ENCODE measurements around the gene PIGC.
A peak's percentile ranks its signal among the peaks of the same experiment; 100 is the strongest.
"Not testable (repeated sequence)": the region's sequence is repeated elsewhere in the genome, so short reads cannot be mapped to it uniquely, and the experiment has no call there.

PIGC gene

DNA sequence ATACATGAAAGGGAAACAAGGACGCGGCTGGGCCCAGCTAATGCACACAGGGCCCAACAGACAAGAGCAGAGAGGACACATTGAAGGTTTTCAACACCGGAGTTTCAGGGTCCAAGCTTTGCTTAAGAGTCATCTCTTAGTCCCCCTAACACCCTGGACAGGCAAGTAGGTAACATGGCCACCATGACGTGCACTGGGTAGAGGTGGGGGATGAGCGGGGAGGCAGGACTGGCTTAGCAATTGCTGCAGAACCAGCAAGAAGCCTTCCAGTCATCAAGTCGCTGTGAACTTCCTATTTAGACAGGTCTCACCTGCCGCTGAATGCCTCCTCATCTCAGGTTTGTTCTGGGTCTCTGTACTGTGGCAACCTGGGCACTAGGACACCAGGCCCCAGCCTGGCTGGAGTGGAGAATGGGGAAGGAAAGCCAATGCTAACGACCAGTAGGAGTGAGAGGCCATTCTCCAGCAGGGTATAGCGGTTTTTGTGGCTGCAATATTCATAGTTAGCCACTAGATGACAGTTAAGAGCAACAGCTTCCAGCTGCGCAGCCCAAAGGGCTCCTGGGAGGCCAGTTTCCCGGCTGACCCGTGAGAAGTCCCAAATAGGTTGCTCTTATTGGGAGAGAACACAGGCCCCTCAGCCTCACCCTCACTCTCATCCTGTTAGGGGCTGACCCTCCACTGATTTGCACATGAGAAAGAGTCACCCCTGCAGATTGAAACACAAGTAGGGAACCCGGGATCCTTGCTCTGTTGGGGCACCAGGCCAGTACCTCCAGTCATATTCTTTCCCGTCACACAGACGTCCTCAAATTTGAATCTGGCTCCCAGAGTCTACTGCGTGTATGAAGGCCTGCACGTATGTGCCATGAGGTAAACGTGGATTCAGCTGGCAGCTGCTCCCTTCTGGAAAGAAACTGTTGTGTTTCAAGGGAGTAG lies 6.0 kb upstream of the PIGC start:
- Histone ChIP-seq H3K9ac (ENCODE audit: low read depth, low read length) (no peak overlapping the region), H3K9me3 (ENCODE audit: control insufficient read depth, insufficient read depth, low read length) (no peaks in the 10 kb centered on the region), H3K4me1 (ENCODE audit: control insufficient read depth, insufficient read depth, low read length) (no peaks in the 10 kb centered on the region), H3K4me3 (ENCODE audit: low read depth, low read length) (no peak overlapping the region), H3K36me3 (ENCODE audit: control insufficient read depth, insufficient read depth, low read length) (no peaks in the 10 kb centered on the region), H3K27me3 (ENCODE audit: control insufficient read depth, insufficient read depth, low read length) (no peaks in the 10 kb centered on the region)

DNA sequence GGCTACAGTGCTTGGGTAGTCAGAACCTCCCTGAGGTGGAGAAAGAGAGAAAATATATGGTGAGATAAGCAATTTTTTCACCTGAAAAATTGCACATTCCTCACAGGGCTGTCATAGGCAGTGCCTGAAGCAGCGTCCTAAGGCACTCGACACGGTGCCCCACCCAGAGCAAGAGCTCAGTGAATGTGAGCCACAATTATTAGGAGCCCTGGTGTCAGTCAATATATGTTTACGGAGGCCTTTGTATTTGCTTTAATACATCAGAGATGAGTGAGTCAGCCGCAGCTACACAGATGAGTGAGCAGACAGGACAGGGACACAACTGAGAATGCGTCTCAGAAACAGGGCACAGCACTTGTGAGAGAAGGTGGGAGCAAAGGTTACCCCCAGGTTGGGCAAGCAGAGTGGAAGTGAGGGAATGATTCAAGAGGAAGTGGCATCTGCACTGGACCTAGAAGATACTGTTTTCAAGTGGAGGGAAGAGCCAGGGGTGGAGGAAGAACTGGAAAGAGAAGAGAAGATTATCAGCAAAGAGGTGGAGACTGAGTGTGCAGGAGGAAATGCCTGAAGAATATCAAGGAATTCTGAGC lies 5.2 kb upstream of the PIGC start:
- no peaks in the 10 kb centered on the region for H3K36me3 ChIP-seq (ENCODE audit: control insufficient read depth, insufficient read depth, low read length)
- no peaks in the 10 kb centered on the region for H3K27me3 ChIP-seq (ENCODE audit: control insufficient read depth, insufficient read depth, low read length)
- H3K4me3 ChIP-seq (ENCODE audit: low read depth, low read length) = no peak overlapping the region
- no peak overlapping the region for H3K9ac ChIP-seq (ENCODE audit: low read depth, low read length)
- no peaks in the 10 kb centered on the region for H3K9me3 ChIP-seq (ENCODE audit: control insufficient read depth, insufficient read depth, low read length)
- H3K4me1 ChIP-seq (ENCODE audit: control insufficient read depth, insufficient read depth, low read length) = no peaks in the 10 kb centered on the region

DNA sequence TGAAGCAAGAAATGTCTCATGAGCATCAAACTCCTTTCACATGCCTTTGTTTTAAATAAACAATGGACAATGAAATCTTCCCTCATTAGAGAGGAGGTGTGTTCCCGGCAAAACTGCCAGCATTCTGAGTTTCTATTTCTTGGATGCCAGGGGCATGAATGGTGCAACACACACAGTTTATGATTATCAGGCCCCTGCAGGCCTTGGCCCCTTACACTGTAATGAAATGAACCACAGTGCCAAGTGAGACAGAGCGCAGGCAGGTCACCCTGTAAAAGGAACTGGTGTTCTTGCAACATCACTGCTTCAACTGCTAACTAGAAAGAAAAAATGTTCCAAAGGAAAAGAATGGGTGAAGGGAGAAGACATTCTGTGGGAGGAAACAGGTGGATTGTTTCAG lies 3.8 kb upstream of the PIGC start:
- H3K9me3 ChIP-seq (ENCODE audit: control insufficient read depth, insufficient read depth, low read length) = no peaks in the 10 kb centered on the region
- H3K27me3 ChIP-seq (ENCODE audit: control insufficient read depth, insufficient read depth, low read length) = no peaks in the 10 kb centered on the region
- no peak overlapping the region for H3K4me3 ChIP-seq (ENCODE audit: low read depth, low read length)
- H3K36me3 ChIP-seq (ENCODE audit: control insufficient read depth, insufficient read depth, low read length) = no peaks in the 10 kb centered on the region
- peaks cover 4% of the 10 kb centered on the region for H3K4me1 ChIP-seq (ENCODE audit: control insufficient read depth, insufficient read depth, low read length)
- H3K9ac ChIP-seq (ENCODE audit: low read depth, low read length) = no peak overlapping the region

DNA sequence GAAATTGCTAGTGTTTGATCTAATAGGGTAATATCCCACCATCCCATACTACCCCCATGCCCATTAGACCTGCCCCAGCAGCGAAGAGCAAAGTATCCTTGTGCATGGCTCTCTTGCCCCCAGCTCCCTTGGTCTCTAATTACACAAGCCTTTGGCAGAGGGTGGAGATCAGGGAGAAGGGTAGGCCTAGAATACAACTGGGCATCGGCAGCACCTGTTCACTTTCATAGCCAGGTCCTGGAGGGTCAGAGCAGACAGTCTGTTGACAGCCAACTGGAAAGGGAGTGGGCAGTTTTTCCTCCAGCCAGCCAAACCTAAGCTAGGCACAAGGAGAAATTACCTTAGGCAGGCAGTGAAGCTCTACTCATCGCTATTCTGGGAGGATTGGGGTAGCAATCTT lies 2.7 kb upstream of the PIGC start:
- Histone ChIP-seq H3K36me3 (ENCODE audit: control insufficient read depth, insufficient read depth, low read length) (peaks cover 3% of the 10 kb centered on the region), H3K4me1 (ENCODE audit: control insufficient read depth, insufficient read depth, low read length) (peaks cover 4% of the 10 kb centered on the region), H3K27me3 (ENCODE audit: control insufficient read depth, insufficient read depth, low read length) (no peaks in the 10 kb centered on the region), H3K4me3 (ENCODE audit: low read depth, low read length) (no peak overlapping the region), H3K9me3 (ENCODE audit: control insufficient read depth, insufficient read depth, low read length) (no peaks in the 10 kb centered on the region), H3K9ac (ENCODE audit: low read depth, low read length) (no peak overlapping the region)

DNA sequence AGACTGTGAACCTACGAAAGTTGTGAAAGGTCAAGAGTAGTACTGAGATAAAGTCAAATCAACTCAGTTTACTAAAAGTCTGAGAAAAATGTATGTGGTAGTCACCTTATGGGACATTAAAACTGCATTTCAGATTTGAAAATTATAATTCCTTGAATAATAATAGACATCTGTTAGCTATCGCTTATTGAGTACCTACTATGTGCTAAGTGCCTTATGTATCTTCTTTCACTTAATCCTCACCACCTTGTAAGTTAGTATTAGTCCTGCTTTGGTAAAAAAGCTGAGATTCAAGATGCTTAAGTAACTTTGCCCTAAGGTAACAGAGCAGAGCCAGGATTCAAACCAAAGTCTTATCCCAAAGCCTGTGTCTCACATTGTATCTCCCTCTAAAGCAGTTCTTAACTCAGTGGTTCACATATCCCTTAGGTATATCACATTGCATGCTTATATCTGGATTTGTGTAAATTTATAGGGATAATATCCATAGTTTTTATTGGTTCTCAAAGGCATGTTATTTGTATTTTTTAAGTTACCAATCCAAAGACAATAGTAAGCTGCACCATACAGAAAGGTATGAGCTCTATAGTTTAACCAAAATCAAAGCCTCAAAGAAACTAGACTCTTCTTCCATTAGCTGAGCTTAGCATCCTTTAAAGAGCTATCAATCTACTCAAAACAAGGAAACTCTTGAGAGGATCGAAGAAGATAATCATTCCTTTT lies 865 bp downstream of the PIGC start:
- H3K9me3 ChIP-seq (ENCODE audit: control insufficient read depth, insufficient read depth, low read length) = no peaks in the 10 kb centered on the region
- H3K27me3 ChIP-seq (ENCODE audit: control insufficient read depth, insufficient read depth, low read length) = no peaks in the 10 kb centered on the region
- peaks cover 4% of the 10 kb centered on the region for H3K4me1 ChIP-seq (ENCODE audit: control insufficient read depth, insufficient read depth, low read length)
- peak overlapping the region; percentile 86 for H3K9ac ChIP-seq (ENCODE audit: low read depth, low read length)
- peak overlapping the region; percentile 78 for H3K4me3 ChIP-seq (ENCODE audit: low read depth, low read length)
- H3K36me3 ChIP-seq (ENCODE audit: control insufficient read depth, insufficient read depth, low read length) = peaks cover 3% of the 10 kb centered on the region

DNA sequence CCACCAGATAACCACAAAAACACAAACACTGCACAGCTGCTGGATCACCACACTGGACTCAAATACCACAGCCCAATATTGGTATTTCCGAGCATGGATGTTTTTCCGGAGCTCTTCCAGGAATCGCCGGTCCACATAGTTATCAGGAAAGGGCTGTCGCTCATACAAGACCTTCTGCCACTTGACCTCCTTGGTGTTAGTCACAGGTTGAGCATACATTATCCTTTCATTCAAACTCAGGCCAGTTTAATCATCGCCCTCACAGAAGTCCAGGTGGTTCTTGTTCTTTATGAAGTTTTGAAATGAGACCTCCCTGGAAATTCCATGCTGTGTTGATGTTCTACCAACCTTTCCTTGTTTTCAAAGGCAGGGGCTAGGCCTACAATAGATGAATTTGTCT lies 1.5 kb downstream of the PIGC start:
- Histone ChIP-seq H3K36me3 (ENCODE audit: control insufficient read depth, insufficient read depth, low read length) (peaks cover 3% of the 10 kb centered on the region), H3K4me3 (ENCODE audit: low read depth, low read length) (no peak overlapping the region), H3K4me1 (ENCODE audit: control insufficient read depth, insufficient read depth, low read length) (peaks cover 4% of the 10 kb centered on the region), H3K27me3 (ENCODE audit: control insufficient read depth, insufficient read depth, low read length) (no peaks in the 10 kb centered on the region), H3K9me3 (ENCODE audit: control insufficient read depth, insufficient read depth, low read length) (no peaks in the 10 kb centered on the region), H3K9ac (ENCODE audit: low read depth, low read length) (no peak overlapping the region)

GRCh38 chr1:172437183-172437582 lies 6.7 kb downstream of the PIGC start:
- H3K9ac ChIP-seq (ENCODE audit: low read depth, low read length); H3K4me3 ChIP-seq (ENCODE audit: low read depth, low read length); H3K9me3 ChIP-seq (ENCODE audit: control insufficient read depth, insufficient read depth, low read length); H3K36me3 ChIP-seq (ENCODE audit: control insufficient read depth, insufficient read depth, low read length); H3K27me3 ChIP-seq (ENCODE audit: control insufficient read depth, insufficient read depth, low read length); H3K4me1 ChIP-seq (ENCODE audit: control insufficient read depth, insufficient read depth, low read length): not testable (repeated sequence)

DNA sequence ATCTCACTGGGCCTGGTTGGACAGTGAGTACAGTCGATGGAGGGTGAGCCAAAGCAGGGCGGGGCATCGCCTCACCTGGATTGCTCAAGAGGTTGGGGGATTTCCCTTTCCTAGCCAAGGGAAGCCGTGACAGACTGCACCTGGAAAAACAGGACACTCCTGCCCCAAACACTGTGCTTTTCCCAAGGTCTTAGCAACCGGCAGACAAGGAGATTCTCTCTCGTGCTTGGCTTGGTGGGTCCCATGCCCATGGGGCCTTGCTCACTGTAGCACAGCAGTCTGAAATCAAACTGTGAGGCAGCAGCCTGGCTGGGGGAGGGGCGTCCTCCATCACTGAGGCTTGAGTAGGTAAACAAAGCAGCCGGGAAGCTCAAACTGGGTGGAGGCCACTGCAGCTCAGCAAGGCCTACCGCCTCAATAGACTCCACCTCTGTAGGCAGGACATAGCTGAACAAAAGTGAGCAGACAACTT lies 12.1 kb downstream of the PIGC start:
- H3K9ac ChIP-seq (ENCODE audit: low read depth, low read length) = no peak overlapping the region
- H3K36me3 ChIP-seq (ENCODE audit: control insufficient read depth, insufficient read depth, low read length) = no peaks in the 10 kb centered on the region
- H3K4me1 ChIP-seq (ENCODE audit: control insufficient read depth, insufficient read depth, low read length) = no peaks in the 10 kb centered on the region
- no peak overlapping the region for H3K4me3 ChIP-seq (ENCODE audit: low read depth, low read length)
- H3K9me3 ChIP-seq (ENCODE audit: control insufficient read depth, insufficient read depth, low read length) = no peaks in the 10 kb centered on the region
- no peaks in the 10 kb centered on the region for H3K27me3 ChIP-seq (ENCODE audit: control insufficient read depth, insufficient read depth, low read length)

- H3K9ac ChIP-seq (ENCODE audit: low read depth, low read length) = no peak overlapping the region
- H3K4me1 ChIP-seq (ENCODE audit: control insufficient read depth, insufficient read depth, low read length) = peaks cover 5% of the 10 kb centered on the region
- H3K36me3 ChIP-seq (ENCODE audit: control insufficient read depth, insufficient read depth, low read length) = no peaks in the 10 kb centered on the region
- H3K27me3 ChIP-seq (ENCODE audit: control insufficient read depth, insufficient read depth, low read length) = no peaks in the 10 kb centered on the region
- H3K9me3 ChIP-seq (ENCODE audit: control insufficient read depth, insufficient read depth, low read length) = no peaks in the 10 kb centered on the region
- no peak overlapping the region for H3K4me3 ChIP-seq (ENCODE audit: low read depth, low read length)
Measured at GRCh38 chr1:172431204-172431603, 12.7 kb downstream of the PIGC start.

GRCh38 chr1:172430128-172430454 lies 13.8 kb downstream of the PIGC start:
- no peaks in the 10 kb centered on the region for H3K27me3 ChIP-seq (ENCODE audit: control insufficient read depth, insufficient read depth, low read length)
- H3K9me3 ChIP-seq (ENCODE audit: control insufficient read depth, insufficient read depth, low read length) = no peaks in the 10 kb centered on the region
- H3K4me1 ChIP-seq (ENCODE audit: control insufficient read depth, insufficient read depth, low read length) = peaks cover 9% of the 10 kb centered on the region
- no peak overlapping the region for H3K9ac ChIP-seq (ENCODE audit: low read depth, low read length)
- H3K4me3 ChIP-seq (ENCODE audit: low read depth, low read length) = no peak overlapping the region
- no peaks in the 10 kb centered on the region for H3K36me3 ChIP-seq (ENCODE audit: control insufficient read depth, insufficient read depth, low read length)

DNA sequence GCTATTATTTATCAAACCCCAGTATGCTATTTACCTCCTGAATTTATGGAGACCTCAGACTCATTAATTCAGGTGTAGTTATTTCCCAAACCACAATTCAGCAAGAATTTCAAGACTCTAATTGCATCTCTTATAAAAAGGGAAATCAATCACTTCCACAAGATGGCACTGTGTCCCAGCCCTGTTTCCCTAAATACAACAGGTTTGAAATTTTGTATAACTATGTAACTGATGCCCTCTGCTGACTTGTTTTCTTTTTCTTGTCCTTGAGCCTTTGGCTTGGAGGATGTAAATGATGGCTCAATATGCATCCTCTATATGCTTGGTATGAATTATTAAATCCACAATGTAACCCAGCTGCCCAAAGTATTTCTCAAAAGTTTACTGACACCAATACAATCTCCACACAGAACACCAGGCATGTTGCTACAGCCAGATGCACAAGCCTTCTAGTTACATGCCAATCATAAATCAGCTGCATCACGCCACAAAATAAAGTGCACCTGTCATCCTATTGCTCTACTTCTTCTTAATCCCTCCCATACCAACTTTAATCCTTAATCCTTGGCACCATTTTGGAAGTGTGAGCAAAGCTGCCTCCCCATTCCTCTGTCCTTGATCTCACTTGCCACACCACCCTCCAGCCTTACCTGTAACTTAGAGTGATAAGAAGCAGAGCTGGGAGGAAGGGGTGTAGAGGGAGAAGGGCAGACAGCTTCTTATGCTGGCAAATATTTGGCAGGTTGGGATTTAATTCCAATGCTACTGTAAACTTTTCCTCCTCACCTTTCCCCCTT lies 14.3 kb downstream of the PIGC start:
- Histone ChIP-seq H3K4me1 (ENCODE audit: control insufficient read depth, insufficient read depth, low read length) (peaks cover 9% of the 10 kb centered on the region), H3K36me3 (ENCODE audit: control insufficient read depth, insufficient read depth, low read length) (no peaks in the 10 kb centered on the region), H3K4me3 (ENCODE audit: low read depth, low read length) (no peak overlapping the region), H3K27me3 (ENCODE audit: control insufficient read depth, insufficient read depth, low read length) (no peaks in the 10 kb centered on the region), H3K9ac (ENCODE audit: low read depth, low read length) (no peak overlapping the region), H3K9me3 (ENCODE audit: control insufficient read depth, insufficient read depth, low read length) (no peaks in the 10 kb centered on the region)

Measured in iPS-15b (cell line).